Stomach (tissue), 4 donors: ENCODE data around the gene GAA.

Experiments
- EP300 ChIP-seq: sonication (generic); formaldehyde crosslinking; IDR thresholded peaks from one replicate; pipeline ENCODE4 v1.6.1; 2017; ENCODE audit warnings: antibody characterized with exemption
- POLR2A ChIP-seq, 4 donors: fragments of 450-650 bp; IDR thresholded peaks; one replicate each; pipeline ENCODE4 v1.6.1; 2016; ENCODE audit warnings: antibody characterized with exemption in 4 of 4, control low read depth in 2 of 4, mild to moderate bottlenecking in 1 of 4, moderate library complexity in 1 of 4
- POLR2AphosphoS5 ChIP-seq, 3 donors: sonication (generic); formaldehyde crosslinking; IDR thresholded peaks; one replicate each; pipeline ENCODE4 v1.6.1; 2016; ENCODE audit warnings: antibody characterized with exemption in 3 of 3
- TF ChIP-seq, protein P1 (sequence below), 7 experiments: fragments of 450-650 bp in 4 of 7; fragments of 200-600 bp in 3 of 7; sonication (generic) in 3 of 7; IDR thresholded peaks; one replicate each; pipeline ENCODE4 v1.5.1; 2016 to 2019; ENCODE audit warnings: antibody characterized with exemption in 7 of 7, control low read depth in 2 of 7, mild to moderate bottlenecking in 1 of 7

DNA sequence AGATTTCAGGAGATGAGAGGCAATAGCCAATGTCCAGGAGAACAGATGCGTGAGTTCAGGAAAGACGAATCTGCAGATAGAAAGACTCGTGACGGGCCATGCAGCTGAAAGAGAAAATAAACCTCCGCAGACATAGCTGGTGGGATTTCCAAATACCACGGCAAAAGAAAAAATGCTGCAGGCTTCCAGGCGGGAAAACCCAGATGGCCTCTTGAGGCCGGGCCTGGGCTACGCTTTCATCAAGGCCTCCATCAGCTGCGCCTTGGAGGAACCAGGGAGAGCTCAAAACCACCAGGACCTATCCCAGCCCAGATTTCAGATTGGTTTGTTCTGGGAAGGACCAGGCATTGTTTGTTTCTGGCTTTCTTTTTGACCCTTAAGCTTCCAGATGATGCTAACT, 48.3 kb upstream of the GAA start:
- TF ChIP-seq EP300 (no peak), POLR2A (IDR thresholded peaks at IDR 0.05) (no peak), POLR2AphosphoS5 (IDR thresholded peaks at IDR 0.05) (no peak)
- TF ChIP-seq, protein P1, sequence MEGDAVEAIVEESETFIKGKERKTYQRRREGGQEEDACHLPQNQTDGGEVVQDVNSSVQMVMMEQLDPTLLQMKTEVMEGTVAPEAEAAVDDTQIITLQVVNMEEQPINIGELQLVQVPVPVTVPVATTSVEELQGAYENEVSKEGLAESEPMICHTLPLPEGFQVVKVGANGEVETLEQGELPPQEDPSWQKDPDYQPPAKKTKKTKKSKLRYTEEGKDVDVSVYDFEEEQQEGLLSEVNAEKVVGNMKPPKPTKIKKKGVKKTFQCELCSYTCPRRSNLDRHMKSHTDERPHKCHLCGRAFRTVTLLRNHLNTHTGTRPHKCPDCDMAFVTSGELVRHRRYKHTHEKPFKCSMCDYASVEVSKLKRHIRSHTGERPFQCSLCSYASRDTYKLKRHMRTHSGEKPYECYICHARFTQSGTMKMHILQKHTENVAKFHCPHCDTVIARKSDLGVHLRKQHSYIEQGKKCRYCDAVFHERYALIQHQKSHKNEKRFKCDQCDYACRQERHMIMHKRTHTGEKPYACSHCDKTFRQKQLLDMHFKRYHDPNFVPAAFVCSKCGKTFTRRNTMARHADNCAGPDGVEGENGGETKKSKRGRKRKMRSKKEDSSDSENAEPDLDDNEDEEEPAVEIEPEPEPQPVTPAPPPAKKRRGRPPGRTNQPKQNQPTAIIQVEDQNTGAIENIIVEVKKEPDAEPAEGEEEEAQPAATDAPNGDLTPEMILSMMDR (IDR thresholded peaks at IDR 0.05): no peak
